Right ventricle myocardium inferior (tissue), 1 donor: ENCODE results near the gene FGD4. TPM values are rescaled to one million over a fixed set of nuclear protein-coding genes. Genes with fewer than 3 reads are reported as not detected.

Experiments
- ATAC-seq: fragments of 200-7000 bp; cut with Tn5 transposase; one replicate; pipeline ENCODE4 v1.9.1; 2020; ENCODE audit warnings: mild to moderate bottlenecking, moderate library complexity
- DNase-seq: peaks from one replicate; pipeline ENCODE4 v3.0.0; 2021; ENCODE audit errors: missing footprints
- intact Hi-C: fragments of 100-400 bp; cut with DNase I; formaldehyde crosslinking; loops from one replicate; pipeline ENCODE4 v1.11.0; 2022
- total RNA-seq: library from RNA; stranded (reverse); fragmentation: NEBNext Ultra II Directional; extraction: Animal tissue kit (Norgen Biotek cat#: 25700); gene quantifications from one replicate; pipeline ENCODE4 v1.2.1, GENCODE V29; 2021
- donor health status: DM: no; HTN: yes; CAD: no; lungs with severe emphysema.

FGD4 gene
- total RNA-seq, 1 donor from 2014 or later, result 17.4 TPM

DNA sequence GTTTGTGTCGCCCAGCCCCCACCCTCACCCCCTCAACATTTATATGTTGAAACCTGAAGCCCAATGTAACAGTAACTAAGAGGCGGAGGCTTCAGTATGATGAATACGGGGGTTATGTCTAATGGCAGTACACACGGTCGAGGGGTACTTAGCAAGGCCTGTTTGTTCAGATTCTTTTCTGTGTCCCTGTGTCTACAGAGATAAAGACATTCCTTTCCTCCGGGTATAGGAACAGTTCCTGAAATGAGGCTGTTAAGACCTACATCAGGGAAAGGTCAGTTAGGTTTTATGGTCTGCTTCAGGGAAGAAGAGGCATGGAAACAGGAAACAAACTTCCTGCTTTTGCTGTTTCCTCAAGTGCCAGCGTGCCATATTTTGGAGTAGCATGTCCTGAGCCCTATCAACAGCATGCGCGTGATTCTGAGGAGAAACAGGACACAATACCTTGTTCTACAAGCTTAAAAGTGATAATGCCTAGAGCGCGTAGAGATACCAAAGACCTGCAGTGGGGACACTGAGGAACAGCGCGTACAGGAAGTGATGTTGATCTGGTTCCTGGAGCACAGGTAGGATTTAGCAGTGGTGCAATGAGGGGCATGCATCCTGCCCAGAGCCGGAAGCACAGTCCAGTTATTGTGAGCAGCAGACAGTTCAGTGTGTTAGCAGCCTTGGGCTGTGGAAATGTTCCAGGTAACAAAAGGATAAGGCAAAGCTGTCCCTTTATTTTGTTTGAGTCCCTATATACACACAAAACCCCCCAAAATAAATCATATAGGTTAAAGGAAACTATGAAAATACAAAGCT, 47.2 kb downstream of the FGD4 start:
- DNase-seq (no peak), ATAC-seq (peak; percentile 58)
- intact Hi-C loops, result no loop called here

DNA sequence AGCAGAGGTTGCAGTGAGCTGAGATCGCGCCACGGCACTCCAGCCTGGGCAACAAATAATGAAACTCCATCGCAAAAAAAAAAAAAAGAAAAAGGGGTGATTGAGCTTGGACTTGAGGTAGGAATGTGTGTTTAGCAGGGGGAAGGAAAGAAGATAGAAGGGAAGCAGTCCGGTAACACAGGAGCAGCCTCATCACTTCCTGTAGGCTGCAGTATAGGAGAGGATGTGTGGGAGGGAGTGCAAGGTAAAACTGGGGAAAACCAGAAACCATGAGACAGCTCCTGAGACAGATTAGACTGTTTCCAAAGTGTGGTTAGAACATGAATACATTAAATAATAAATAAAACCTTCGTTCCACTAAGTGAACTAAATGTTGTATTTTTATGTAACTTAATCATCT, 49.2 kb downstream of the FGD4 start:
- DNase-seq (no peak), ATAC-seq (no peak)
- intact Hi-C loops, result no loop called here

DNA sequence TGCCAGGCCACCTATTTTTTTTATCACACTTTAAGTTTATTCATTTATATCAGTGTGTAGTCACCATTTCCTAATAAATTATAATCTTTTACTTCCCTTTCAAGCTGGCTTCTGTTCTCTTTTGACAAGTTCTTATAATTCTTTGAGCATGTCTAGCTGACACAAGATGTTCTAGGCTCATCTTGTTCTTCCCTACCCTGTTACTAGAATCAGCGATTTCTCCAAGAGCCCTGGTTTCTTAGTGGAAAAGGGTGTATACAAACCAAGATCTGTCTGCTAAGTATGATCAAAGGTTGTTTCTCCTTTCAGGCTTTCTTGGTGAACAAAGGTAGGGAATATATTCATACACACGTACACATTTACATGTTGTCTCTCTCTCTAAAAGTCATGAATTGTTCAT, 51.0 kb downstream of the FGD4 start:
- intact Hi-C loops, result no loop called here
- ATAC-seq, result peak; percentile 41

DNA sequence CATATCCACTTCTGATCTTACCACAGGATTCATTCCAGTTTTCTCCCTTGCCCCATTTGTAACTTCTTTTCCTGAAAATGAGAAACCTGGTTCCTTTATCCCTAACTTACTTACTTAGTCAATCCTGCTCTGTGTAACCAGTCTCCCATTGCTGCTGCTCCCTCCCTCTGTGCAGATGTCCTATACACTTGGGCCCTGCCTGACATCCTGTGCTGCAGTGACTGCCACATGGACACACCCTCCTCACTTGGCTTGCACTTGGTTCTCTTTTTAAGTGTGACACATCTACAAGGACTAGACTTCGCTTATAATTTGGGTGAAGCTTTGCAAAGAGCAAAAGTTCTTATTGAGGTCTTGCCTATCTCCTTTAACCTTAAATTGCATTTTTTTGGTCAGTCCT, 51.4 kb downstream of the FGD4 start:
- ATAC-seq (peak; percentile 64), DNase-seq (no peak)
- intact Hi-C loops, result no loop called here

More for the DNA sequence above, 51.0 kb downstream of the FGD4 start:
- no peak for DNase-seq

DNA sequence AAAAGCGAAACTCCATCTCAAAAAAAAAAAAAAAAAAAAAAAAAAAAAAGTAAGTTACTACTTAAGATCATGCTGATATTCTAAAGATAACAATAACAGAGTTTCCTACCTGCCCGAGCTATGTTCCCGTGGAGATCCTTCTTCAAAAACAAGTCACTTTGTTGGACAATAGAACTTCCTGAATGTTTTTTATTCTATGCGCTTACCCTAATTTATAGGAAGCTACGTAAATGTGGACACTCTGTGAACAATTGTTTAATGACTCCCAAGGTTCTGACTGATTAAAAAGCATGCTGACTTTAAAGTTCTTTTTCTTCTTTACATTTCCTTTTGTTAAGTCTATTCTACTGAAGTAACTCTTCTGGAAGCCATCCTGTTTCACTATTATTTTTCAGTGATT, 52.5 kb downstream of the FGD4 start:
- ATAC-seq (no peak), DNase-seq (no peak)
- intact Hi-C loops, result no loop called here

DNA sequence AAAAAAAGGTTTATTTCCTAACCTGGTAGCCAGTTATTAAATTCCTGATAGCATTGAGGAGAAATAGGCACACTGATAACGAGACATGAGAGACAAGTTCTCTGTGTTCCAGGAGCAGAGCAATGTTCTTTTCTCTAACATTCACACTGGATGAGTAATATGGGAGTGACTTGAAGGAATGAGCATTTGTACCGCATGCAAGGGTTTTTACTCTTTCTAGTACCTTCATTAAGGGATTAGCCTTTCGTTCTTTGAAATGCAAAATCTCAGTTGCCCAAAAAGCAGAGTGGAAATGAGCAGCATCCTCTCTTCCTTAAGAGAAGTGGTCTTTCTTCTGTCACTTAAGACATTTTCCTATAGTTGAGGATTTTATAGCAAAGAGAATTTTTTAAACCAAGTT, 54.7 kb downstream of the FGD4 start:
- ATAC-seq (no peak), DNase-seq (no peak)
- intact Hi-C loops, result loop anchor here (2.0 kb wide), 1 partner anchor 203 kb away; no protein-coding TSS in a partner anchor

DNA sequence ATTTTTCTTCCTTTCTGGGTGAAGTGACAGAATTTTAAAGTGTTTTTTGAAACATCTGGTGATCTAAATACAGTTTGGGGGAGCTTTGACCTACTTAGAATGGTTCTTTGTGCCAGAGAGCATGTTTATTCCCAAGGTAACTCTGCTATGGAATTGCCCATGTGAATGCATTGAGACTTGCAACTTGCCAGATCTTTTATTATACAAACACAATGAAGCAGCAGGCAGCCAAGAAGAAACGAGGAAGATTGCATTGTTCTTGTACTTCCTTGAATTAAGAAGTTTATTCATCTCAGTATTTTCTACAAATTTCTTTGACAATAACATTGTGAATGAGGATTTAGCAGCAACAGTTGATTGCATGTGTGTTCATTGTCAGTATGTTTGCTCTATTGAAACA, 55.5 kb downstream of the FGD4 start:
- intact Hi-C loops, result loop anchor here (2.0 to 5.0 kb wide), 2 partner anchors 202 to 217 kb away; no protein-coding TSS in a partner anchor
- ATAC-seq, result no peak
- DNase-seq, result no peak

DNA sequence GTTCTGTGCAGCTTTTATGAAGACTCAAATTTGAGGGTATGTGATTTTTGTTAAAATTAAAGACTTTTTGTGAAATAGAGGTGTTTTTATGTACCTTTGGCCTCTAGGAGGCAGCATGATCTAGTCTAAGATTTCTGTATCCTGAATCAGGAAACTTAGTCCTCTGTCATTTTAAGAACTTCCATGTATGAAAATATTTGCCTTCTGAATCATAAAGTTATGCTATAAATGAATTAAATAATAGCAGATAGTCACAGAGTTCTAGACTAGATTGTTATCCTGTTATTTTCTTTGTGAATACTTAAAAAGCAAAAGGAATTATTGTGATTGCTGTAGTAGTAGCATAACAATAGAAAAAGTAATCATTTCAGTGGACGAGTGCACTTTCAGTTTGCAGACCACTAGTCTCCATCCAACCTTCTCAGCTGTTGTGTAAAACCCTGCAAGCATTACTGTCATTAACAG, 56.3 kb downstream of the FGD4 start:
- no peak for DNase-seq
- intact Hi-C loops, result loop anchor here (2.0 to 5.0 kb wide), 3 partner anchors 79 to 217 kb away; no protein-coding TSS in a partner anchor
- ATAC-seq, result peak; percentile 66

DNA sequence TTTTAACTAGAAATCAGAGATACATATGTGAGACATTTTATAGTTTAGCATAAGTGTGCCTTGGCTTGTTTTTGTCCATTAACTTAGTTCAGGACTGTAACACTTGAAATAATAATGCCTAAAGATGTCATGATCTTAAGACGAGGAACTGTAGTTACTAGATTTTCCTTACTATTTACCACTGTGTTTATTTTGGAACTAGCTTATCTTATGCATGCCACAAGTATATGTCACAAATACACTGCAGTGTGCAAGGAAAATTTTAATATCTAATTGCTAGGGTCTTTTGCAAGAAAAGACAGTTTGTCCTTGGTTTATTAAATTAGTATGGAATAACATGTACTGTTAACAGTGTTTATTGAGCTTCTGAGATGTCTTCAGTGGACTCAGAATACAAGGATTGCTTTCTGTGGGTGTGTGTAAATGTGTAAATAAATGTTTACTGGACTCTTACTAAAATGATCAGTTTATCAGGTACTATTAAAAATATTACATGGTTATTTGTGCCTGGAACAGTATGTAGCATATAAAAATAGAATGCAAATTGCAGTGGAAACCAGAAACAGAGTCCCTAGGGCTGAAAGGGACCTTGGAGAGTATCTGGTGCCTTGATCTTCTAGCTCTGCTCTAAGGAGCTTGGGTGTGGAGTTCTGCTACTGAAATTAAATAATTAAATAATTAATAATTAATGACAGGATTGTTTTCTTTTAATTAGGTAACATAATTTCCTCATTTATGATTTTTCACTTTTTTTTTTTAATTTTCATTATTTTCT, 58.1 kb downstream of the FGD4 start:
- no peak for ATAC-seq
- no peak for DNase-seq
- intact Hi-C loops, result loop anchor here (2.0 to 5.0 kb wide), 2 partner anchors 77 to 215 kb away; no protein-coding TSS in a partner anchor

DNA sequence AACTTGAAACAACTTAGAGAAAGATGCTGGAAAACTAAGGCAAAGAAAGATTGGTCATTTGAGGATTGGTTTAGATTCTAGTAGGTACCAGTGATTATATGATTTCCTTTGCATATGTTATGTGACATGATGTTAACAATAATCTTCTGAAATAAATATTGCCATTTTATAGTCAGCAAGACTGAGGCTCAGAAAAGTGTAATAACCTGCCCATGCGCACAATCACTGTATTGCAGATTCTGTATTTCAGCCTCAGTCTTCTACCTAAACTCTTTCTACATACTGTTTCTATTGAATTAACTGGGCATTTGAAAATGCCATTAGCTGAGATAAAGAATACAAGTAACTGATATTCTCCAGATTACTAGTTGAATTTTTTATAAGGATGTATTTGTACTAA, 61.3 kb downstream of the FGD4 start:
- ATAC-seq, result no peak
- no peak for DNase-seq
- intact Hi-C loops, result no loop called here

DNA sequence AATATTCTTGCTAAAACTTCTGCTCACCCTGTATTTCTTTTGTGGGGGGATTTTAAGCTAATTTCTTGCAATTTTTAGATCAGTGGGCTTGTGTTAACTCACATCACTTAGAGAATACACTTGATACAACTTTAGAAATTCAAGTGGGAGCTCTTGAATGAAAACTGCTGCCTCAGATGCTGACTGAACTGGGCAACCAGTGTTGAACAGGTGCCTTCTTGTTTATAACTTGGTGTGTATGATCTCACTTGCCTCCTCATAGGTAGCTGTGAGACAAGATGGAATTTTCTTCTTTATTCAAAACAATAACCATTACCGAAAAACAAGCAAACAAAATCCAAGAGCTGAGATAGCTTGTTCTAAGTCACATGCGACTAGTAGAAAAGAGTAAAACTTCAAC, 63.5 kb downstream of the FGD4 start:
- no peak for DNase-seq
- no peak for ATAC-seq
- intact Hi-C loops, result no loop called here

DNA sequence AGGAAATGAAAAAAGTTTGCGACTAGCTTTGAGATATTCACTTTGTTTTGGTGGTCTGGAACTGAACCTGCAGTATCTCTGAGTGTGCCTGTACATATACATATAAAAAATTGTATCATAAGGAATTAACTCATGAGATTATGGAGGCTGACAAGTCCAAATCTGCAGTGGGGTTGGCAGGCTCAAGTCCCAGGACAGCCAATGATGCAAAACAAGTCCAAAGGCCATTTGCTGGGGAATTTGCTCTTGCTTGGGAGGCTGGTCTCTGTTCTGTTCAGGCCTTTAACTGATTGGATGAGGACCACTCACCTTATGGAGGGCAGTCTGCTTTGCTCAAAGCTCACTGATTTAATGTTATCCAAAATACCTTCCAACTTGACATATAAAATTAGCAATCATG, 66.8 kb downstream of the FGD4 start:
- intact Hi-C loops, result no loop called here
- no peak for ATAC-seq
- no peak for DNase-seq

DNA sequence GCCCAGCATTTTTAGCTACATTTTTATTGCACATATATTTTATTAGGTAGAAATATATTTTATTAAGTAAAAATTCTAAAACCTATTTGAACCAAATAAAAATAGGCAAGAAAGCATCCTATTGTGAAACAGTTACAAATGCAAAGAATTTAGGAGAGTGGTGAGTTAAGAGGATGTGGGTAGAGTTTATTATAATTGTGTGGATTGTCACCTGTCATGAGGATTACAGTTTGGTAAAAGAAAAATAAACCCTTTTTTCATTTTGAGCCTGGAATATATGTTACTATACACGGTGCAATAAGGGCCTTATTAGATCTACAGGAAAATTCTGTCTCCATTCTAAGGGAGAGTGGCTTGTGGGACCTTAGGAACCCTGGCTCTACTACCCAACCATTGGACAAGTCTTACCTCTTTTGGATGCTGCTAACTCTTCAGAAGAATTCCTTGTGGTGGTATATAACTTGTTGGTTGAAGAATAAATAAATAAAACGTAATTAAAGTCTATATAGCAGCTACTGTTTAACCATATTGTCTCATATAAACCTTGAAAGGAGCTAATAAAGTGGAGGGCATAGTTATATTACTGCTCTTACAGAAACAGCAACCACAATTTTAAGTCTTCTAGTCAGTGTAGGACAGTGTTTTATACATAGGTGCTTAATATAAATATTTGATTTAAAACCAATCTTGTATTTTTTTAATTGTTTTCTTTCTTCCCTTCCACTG, 67.8 kb downstream of the FGD4 start:
- DNase-seq, result no peak
- ATAC-seq, result no peak
- intact Hi-C loops, result no loop called here

DNA sequence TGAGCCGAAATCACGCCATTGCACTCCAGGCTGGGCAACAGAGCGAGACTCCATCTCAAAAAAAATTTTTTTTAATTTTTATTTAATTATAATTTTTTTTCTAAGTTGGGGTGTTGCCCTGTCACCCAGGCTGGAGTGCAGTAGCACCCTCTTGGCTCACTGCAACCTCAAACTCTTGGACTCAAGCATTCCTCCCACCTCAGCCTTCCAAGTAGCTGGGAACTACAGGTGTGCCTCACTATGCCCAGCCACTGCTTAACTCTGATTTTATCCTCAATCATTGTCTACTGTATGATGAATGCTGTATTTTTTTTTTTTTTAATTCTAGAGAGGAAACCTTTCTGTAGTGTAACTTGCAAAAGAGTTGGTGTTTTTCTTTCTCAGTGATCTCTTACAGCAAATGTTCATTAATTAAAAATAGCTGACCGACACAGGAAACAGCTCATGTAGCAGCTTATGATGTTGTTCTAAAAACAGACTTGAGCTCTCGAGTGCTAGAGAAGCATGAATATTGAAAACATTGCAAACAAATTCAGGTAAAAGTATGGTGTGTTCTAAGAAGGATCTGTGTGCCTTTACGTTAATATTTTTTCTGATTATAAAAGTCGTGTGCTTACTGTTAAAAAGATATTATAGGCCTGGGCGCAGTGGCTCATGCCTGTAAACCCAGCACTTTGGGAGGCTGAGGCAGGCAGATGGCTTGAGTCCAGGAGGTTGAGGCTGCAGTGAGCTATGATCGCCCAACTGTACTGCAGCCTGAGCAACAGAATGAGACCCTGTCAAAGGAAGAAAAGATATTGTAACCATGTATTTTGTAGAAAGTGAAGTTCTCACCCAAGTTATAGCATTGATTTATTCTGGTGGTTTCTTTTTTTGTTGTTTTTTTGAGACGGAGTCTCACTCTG, 68.9 kb downstream of the FGD4 start:
- ATAC-seq (peak; percentile 26), DNase-seq (no peak)
- intact Hi-C loops, result no loop called here

DNA sequence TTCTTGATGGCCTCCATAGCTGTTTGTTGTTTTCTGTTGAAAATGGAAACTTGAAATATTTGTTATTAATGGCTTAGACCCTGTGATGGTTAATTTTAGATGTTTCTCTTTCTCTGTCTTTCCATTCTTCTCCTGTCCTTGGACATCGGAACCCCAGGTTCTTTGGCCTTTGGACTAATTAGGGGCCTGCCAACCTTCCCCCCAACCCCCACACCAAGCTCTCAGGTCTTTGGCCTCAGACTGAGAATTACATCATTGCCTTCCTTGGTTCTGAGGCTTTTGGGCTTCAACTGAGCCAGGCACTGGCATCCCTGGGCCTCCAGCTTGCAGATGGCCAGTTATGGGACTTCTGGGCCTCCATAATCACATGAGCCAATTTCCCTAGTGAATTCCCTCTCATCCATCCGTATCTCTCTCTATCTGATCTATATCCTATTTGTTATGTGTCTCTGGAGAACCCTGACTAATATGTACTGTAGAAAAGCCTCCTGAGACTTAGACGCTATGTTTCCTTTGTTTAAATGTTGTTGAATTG, 71.6 kb downstream of the FGD4 start:
- DNase-seq, result no peak
- intact Hi-C loops, result no loop called here
- no peak for ATAC-seq

DNA sequence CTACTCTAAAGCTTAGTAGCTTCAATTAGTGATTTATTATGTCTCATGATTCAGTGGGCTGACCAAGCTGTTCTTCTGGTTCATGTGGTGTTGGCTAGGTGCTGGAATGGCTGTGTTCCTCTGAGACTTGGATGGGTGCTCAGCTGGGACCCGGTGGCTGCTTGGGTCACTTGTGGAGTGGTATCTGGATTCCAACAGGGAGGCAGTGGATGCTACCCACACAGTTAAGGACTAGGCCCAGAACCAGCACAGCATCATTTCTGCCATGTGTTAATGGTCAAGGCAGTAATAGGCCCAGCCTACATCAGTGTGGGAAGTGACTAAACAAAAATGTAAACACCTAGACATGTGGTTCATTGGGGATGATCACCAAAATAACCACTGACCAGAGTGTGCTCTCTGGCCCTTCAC, 72.2 kb downstream of the FGD4 start:
- ATAC-seq (no peak), DNase-seq (no peak)

DNA sequence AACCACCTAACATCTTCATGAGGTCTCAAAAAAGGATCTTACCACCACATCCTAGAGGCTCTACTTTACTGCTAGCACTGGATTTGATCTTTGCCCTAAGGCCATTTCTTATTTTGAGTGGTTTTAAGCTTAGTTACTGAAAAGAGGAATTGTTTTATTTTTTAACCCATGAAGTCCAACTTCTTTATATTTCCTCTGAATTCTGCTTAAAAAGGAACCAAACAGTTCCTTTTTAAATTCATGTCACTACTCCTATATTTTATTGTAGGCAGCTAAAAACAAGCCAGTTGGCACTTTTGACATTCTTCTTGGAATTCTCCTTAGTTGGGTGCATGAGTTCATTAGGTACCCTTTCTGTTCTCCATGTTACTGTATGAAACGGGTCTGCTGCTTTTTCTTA, 76.4 kb downstream of the FGD4 start:
- no peak for ATAC-seq
- DNase-seq, result no peak
- intact Hi-C loops, result no loop called here

More for the DNA sequence above, 72.2 kb downstream of the FGD4 start:
- intact Hi-C loops, result no loop called here

DNA sequence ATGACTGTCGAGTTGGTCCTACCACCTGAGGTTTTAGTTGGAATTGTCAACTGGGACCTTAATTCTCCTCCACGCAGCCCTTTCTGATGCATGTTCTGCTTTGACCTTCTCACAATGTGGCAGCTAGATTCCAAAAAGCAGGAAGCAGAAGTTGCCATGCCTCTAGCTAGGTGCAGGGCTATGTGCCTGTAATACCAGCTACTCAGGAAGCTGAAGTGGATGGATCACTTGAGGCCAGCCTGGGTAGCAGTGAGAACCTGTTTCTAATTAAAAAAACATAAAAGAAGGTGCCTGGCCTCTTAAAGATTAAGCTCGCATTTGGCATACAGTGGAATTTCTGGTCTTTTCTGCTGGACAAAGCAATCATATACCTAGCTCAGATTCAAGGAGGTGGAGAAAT, 77.1 kb downstream of the FGD4 start:
- intact Hi-C loops, result no loop called here
- peak; percentile 56 for ATAC-seq

More for the DNA sequence above, 77.1 kb downstream of the FGD4 start:
- no peak for DNase-seq
